Measurements from ENCODE around the gene PSEN2. TPM values are rescaled to one million over a fixed set of nuclear protein-coding genes. Genes with fewer than 3 reads are reported as not detected.
"Not testable (repeated sequence)": the region's sequence is repeated elsewhere in the genome, so short reads cannot be mapped to it uniquely, and the experiment has no call there.

PSEN2 gene
- total and polyA plus RNA-seq, 9 of the 15 experiments (the other 6 are each of a cell fraction or from before 2014, with no cell fraction given), result 2.3 to 21.5 (median 13.7) TPM

DNA sequence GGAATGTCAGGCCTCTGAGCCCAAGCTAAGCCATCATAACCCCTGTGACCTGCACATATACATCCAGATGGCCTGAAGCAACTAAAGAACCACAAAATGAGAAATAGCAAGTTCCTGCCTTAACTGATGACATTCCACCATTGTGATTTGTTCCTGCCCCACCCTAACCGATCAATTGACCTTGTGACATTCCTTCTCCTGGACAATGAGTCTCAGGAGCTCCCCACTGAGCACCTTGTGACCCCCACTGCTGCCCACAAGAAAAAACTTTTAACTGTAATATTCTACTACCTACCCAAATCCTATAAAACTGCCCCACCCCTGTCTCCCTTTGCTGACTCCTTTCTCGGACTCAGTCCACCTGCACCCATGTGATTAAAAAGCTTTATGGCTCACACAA, 32.5 kb upstream of the PSEN2 start:
- H4K20me1 ChIP-seq (replicated peaks; ENCODE audit: control insufficient read depth, insufficient read depth, low read length); H3K27ac ChIP-seq (ENCODE audit: extremely low read depth, low read depth, low read length); DNase-seq (ENCODE audit: extremely low read depth in 1 of 4, low spot score in 3 of 4); BruUV-seq (replicated peaks); H3K9me3 ChIP-seq (replicated peaks; ENCODE audit: control insufficient read depth, insufficient read depth, low read depth, low read length); intact Hi-C loops (cut with micrococcal nuclease); H3K9me1 ChIP-seq (ENCODE audit: control insufficient read depth, insufficient read depth, low read length); POLR2A ChIA-PET; H3K36me3 ChIP-seq (ENCODE audit: control insufficient read depth, insufficient read depth, low read length); H3K79me2 ChIP-seq (ENCODE audit: control insufficient read depth, insufficient read depth, low read length); ATAC-seq; CTCF ChIA-PET (ENCODE audit: low intra/inter-chr PET ratio); H3K4me2 ChIP-seq (ENCODE audit: insufficient read depth, low read length); in situ Hi-C loops (cut with MboI); FAIRE-seq; H2AFZ ChIP-seq (ENCODE audit: low read depth, low read length); H3K9ac ChIP-seq (ENCODE audit: insufficient read depth in 1 of 2, low read depth in 2 of 2, low read length in 2 of 2); H3K4me1 ChIP-seq (replicated peaks in 1 of 2; ENCODE audit: control insufficient read depth in 2 of 2, insufficient read depth in 2 of 2, low read length in 2 of 2); H3K4me3 ChIP-seq: not testable (repeated sequence)
- 4% methylated on average over 2 of the region's 2 CpGs for WGBS (ENCODE audit: insufficient coverage, low coverage, missing lambda C conversion rate)
- H3K27me3 ChIP-seq (ENCODE audit: control insufficient read depth in 2 of 2, insufficient read depth in 2 of 2, low read length in 2 of 2), result peaks cover 48 to 50% of the 10 kb centered on the region in 2 experiments

- POLR2A ChIA-PET, result no interaction called here
- CTCF ChIA-PET (ENCODE audit: low intra/inter-chr PET ratio), result no interaction called here
- ATAC-seq, result no peak
- H4K20me1 ChIP-seq (replicated peaks; ENCODE audit: control insufficient read depth, insufficient read depth, low read length), result no peaks in the 10 kb centered on the region
- H3K9me3 ChIP-seq (replicated peaks; ENCODE audit: control insufficient read depth, insufficient read depth, low read depth, low read length), result no peaks in the 10 kb centered on the region
- 2% methylated on average over 3 of the region's 3 CpGs for WGBS (ENCODE audit: insufficient coverage, low coverage, missing lambda C conversion rate)
- no peaks in the 10 kb centered on the region for H3K4me1 ChIP-seq (replicated peaks in 1 of 2; ENCODE audit: control insufficient read depth in 2 of 2, insufficient read depth in 2 of 2, low read length in 2 of 2)
- H3K9ac ChIP-seq (ENCODE audit: insufficient read depth in 1 of 2, low read depth in 2 of 2, low read length in 2 of 2), result no peak overlapping the region
- no peak overlapping the region for H3K27ac ChIP-seq (ENCODE audit: extremely low read depth, low read depth, low read length)
- H2AFZ ChIP-seq (ENCODE audit: low read depth, low read length), result no peak overlapping the region
- no peak for DNase-seq (ENCODE audit: extremely low read depth in 1 of 4, low spot score in 3 of 4)
- H3K4me2 ChIP-seq (ENCODE audit: insufficient read depth, low read length), result no peak overlapping the region
- H3K9me1 ChIP-seq (ENCODE audit: control insufficient read depth, insufficient read depth, low read length), result no peaks in the 10 kb centered on the region
- BruUV-seq (replicated peaks), result no TSS peak
- H3K79me2 ChIP-seq (ENCODE audit: control insufficient read depth, insufficient read depth, low read length), result no peaks in the 10 kb centered on the region
- intact Hi-C loops (cut with micrococcal nuclease), result no loop called here
- peaks cover 45 to 48% of the 10 kb centered on the region in 2 experiments for H3K27me3 ChIP-seq (ENCODE audit: control insufficient read depth in 2 of 2, insufficient read depth in 2 of 2, low read length in 2 of 2)
- H3K4me3 ChIP-seq, result no peak overlapping the region
- in situ Hi-C loops (cut with MboI), result no loop called here
- no peak for FAIRE-seq
- no peaks in the 10 kb centered on the region for H3K36me3 ChIP-seq (ENCODE audit: control insufficient read depth, insufficient read depth, low read length)
- no peak for TF ChIP-seq GTF2A2 (tag; IDR thresholded peaks at IDR 0.05)
- TF ChIP-seq ZNF507 (tag; conservative IDR thresholded peaks at IDR 0.05), result no peak
- TF ChIP-seq POLR3A (IDR thresholded peaks at IDR 0.05; ENCODE audit: borderline replicate concordance, extremely low read depth, insufficient read depth, insufficient read length), result no peak
- no peak for TF ChIP-seq RFX7 (CRISPR knock-in tag; IDR thresholded peaks at IDR 0.05)
- no peak for TF ChIP-seq MCM7 (IDR thresholded peaks at IDR 0.05)
- TF ChIP-seq IRF2 (CRISPR knock-in tag; IDR thresholded peaks at IDR 0.05), result no peak
- TF ChIP-seq, protein P1, sequence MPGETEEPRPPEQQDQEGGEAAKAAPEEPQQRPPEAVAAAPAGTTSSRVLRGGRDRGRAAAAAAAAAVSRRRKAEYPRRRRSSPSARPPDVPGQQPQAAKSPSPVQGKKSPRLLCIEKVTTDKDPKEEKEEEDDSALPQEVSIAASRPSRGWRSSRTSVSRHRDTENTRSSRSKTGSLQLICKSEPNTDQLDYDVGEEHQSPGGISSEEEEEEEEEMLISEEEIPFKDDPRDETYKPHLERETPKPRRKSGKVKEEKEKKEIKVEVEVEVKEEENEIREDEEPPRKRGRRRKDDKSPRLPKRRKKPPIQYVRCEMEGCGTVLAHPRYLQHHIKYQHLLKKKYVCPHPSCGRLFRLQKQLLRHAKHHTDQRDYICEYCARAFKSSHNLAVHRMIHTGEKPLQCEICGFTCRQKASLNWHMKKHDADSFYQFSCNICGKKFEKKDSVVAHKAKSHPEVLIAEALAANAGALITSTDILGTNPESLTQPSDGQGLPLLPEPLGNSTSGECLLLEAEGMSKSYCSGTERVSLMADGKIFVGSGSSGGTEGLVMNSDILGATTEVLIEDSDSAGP (CRISPR knock-in tag; IDR thresholded peaks at IDR 0.05), result no peak
- no peak for TF ChIP-seq NBN (IDR thresholded peaks at IDR 0.05; ENCODE audit: low read depth)
- no peak for TF ChIP-seq CEBPB (tag; IDR thresholded peaks at IDR 0.05)
- no peak for TF ChIP-seq PRMT5 (CRISPR knock-in tag; IDR thresholded peaks at IDR 0.05)
- TF ChIP-seq BHLHE40 (IDR thresholded peaks at IDR 0.05; ENCODE audit: low read length), result no peak
- TF ChIP-seq PCBP2 (IDR thresholded peaks at IDR 0.05; ENCODE audit: low read depth, low read length, poor library complexity, severe bottlenecking), result no peak
- no peak for TF ChIP-seq SRSF3 (IDR thresholded peaks at IDR 0.05; ENCODE audit: insufficient read depth, low read length)
- TF ChIP-seq ZBED1 (IDR thresholded peaks at IDR 0.05), result no peak
- TF ChIP-seq, protein P2, sequence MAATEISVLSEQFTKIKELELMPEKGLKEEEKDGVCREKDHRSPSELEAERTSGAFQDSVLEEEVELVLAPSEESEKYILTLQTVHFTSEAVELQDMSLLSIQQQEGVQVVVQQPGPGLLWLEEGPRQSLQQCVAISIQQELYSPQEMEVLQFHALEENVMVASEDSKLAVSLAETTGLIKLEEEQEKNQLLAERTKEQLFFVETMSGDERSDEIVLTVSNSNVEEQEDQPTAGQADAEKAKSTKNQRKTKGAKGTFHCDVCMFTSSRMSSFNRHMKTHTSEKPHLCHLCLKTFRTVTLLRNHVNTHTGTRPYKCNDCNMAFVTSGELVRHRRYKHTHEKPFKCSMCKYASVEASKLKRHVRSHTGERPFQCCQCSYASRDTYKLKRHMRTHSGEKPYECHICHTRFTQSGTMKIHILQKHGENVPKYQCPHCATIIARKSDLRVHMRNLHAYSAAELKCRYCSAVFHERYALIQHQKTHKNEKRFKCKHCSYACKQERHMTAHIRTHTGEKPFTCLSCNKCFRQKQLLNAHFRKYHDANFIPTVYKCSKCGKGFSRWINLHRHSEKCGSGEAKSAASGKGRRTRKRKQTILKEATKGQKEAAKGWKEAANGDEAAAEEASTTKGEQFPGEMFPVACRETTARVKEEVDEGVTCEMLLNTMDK (IDR thresholded peaks at IDR 0.05; ENCODE audit: borderline replicate concordance, insufficient read depth, low read depth, low read length, poor library complexity, severe bottlenecking), result no peak
Measured at GRCh38 chr1:226838456-226838855, 32.0 kb upstream of the PSEN2 start.
